Measurements from ENCODE around the gene NECTIN2.
A peak's percentile ranks its signal among the peaks of the same experiment; 100 is the strongest.

NECTIN2 gene

GRCh38 chr19:44845612-44846454 is at the start of gene NECTIN2:
NECTIN2 (plus strand) TSS chr19:44846297; CDS start chr19:44846526, 229 bp downstream.
- DNase-seq (ENCODE audit: low spot score) = peak; percentile 92

- DNase-seq (ENCODE audit: low spot score) = no peak
Measured at GRCh38 chr19:44796701-44797115, 49.4 kb upstream of the NECTIN2 start.

GRCh38 chr19:44799627-44800346 is 46.3 kb upstream of the NECTIN2 start:
- DNase-seq (ENCODE audit: low spot score) = no peak

- peak; percentile 72 for DNase-seq (ENCODE audit: low spot score)
Measured at GRCh38 chr19:44800461-44800860, 45.6 kb upstream of the NECTIN2 start.

- no peak for DNase-seq (ENCODE audit: low spot score)
Measured at GRCh38 chr19:44803442-44804428, 42.4 kb upstream of the NECTIN2 start.

GRCh38 chr19:44806291-44806690 is 39.8 kb upstream of the NECTIN2 start:
- DNase-seq (ENCODE audit: low spot score) = no peak

- DNase-seq (ENCODE audit: low spot score) = no peak
Measured at GRCh38 chr19:44807162-44807561, 38.9 kb upstream of the NECTIN2 start.

- no peak for DNase-seq (ENCODE audit: low spot score)
Measured at GRCh38 chr19:44807652-44808462, 38.2 kb upstream of the NECTIN2 start.

- no peak for DNase-seq (ENCODE audit: low spot score)
Measured at GRCh38 chr19:44808463-44809371, 37.4 kb upstream of the NECTIN2 start, which contains the start of gene BCAM. BCAM (plus strand) TSS chr19:44809103; CDS start chr19:44809125, 22 bp downstream.

GRCh38 chr19:44809577-44810233 is 36.4 kb upstream of the NECTIN2 start:
- DNase-seq (ENCODE audit: low spot score) = no peak

- no peak for DNase-seq (ENCODE audit: low spot score)
Measured at GRCh38 chr19:44810234-44811121, 35.6 kb upstream of the NECTIN2 start.

- no peak for DNase-seq (ENCODE audit: low spot score)
Measured at GRCh38 chr19:44811122-44811419, 35.0 kb upstream of the NECTIN2 start.

GRCh38 chr19:44812142-44812718 is 33.9 kb upstream of the NECTIN2 start:
- no peak for DNase-seq (ENCODE audit: low spot score)

- DNase-seq (ENCODE audit: low spot score) = no peak
Measured at GRCh38 chr19:44813070-44813840, 32.8 kb upstream of the NECTIN2 start.

GRCh38 chr19:44813841-44814470 is 32.1 kb upstream of the NECTIN2 start:
- DNase-seq (ENCODE audit: low spot score) = no peak

GRCh38 chr19:44814517-44814916 is 31.6 kb upstream of the NECTIN2 start:
- no peak for DNase-seq (ENCODE audit: low spot score)

- DNase-seq (ENCODE audit: low spot score) = no peak
Measured at GRCh38 chr19:44816301-44816700, 29.8 kb upstream of the NECTIN2 start.
